WERI-Rb-1 (cell line): ENCODE results near the gene TPPP2.

Source experiments
- DNase-seq: peaks from one replicate; pipeline ENCODE4 v3.0.0-alpha.2; 2020
- H3K27ac ChIP-seq: fragments of 250-450 bp; sonication (Bioruptor Pico); 2 replicates; pipeline ENCODE4 v1.5.1; 2020; ENCODE audit warnings: mild to moderate bottlenecking, moderate library complexity
- H3K27me3 ChIP-seq: fragments of 250-450 bp; sonication (Bioruptor Pico); 2 replicates; pipeline ENCODE4 v1.5.1; 2021; ENCODE audit warnings: mild to moderate bottlenecking, low read depth, moderate library complexity; ENCODE audit not compliant: insufficient read depth, severe bottlenecking
- H3K36me3 ChIP-seq: fragments of 250-450 bp; sonication (Bioruptor Pico); 2 replicates; pipeline ENCODE4 v1.5.1; 2020; ENCODE audit warnings: mild to moderate bottlenecking, moderate library complexity
- H3K4me3 ChIP-seq: 2 replicates; pipeline ENCODE4 v1.5.1; 2011; ENCODE audit warnings: low read depth, mild to moderate bottlenecking, control low read depth, low read length
- H3K9me3 ChIP-seq: fragments of 250-450 bp; sonication (Bioruptor Pico); 2 replicates; pipeline ENCODE4 v1.5.1; 2021; ENCODE audit warnings: mild to moderate bottlenecking, moderate library complexity; ENCODE audit not compliant: severe bottlenecking
- CTCF ChIP-seq: IDR thresholded peaks from 2 replicates; pipeline ENCODE4 v1.5.1; 2011; ENCODE audit warnings: low read depth, mild to moderate bottlenecking, control low read depth, inconsistent platforms, low read length

Gene TPPP2

GRCh38 chr14:21056520-21057163 is 26.6 kb downstream of the TPPP2 start:
- TF ChIP-seq CTCF, result no peak
- no peak overlapping the region for H3K4me3 ChIP-seq
- no peak overlapping the region for H3K27ac ChIP-seq
- no peaks in the 10 kb centered on the region for H3K9me3 ChIP-seq
- no peaks in the 10 kb centered on the region for H3K36me3 ChIP-seq
- no peaks in the 10 kb centered on the region for H3K27me3 ChIP-seq
- DNase-seq, result no peak

GRCh38 chr14:21057803-21058675 is 28.0 kb downstream of the TPPP2 start, which contains the start of gene RNASE8:
RNASE8 (plus strand) TSS chr14:21057822; CDS start chr14:21057893, 71 bp downstream.
- Histone ChIP-seq H3K4me3 (no peak within 1 kb of the TSS), H3K36me3 (no peaks in the 10 kb centered on the region), H3K9me3 (no peaks in the 10 kb centered on the region), H3K27me3 (no peaks in the 10 kb centered on the region), H3K27ac (no peak within 1 kb of the TSS)
- DNase-seq, result no peak
- TF ChIP-seq CTCF, result no peak

GRCh38 chr14:21058903-21059302 is 28.9 kb downstream of the TPPP2 start:
- no peak overlapping the region for H3K4me3 ChIP-seq
- no peak for DNase-seq
- H3K27me3 ChIP-seq, result no peaks in the 10 kb centered on the region
- no peaks in the 10 kb centered on the region for H3K9me3 ChIP-seq
- TF ChIP-seq CTCF, result no peak
- no peak overlapping the region for H3K27ac ChIP-seq
- no peaks in the 10 kb centered on the region for H3K36me3 ChIP-seq

- no peak overlapping the region for H3K4me3 ChIP-seq
- no peak overlapping the region for H3K27ac ChIP-seq
- H3K36me3 ChIP-seq, result no peaks in the 10 kb centered on the region
- H3K9me3 ChIP-seq, result no peaks in the 10 kb centered on the region
- no peak for TF ChIP-seq CTCF
- H3K27me3 ChIP-seq, result no peaks in the 10 kb centered on the region
- no peak for DNase-seq
Measured at GRCh38 chr14:21059842-21060613, 30.0 kb downstream of the TPPP2 start.

- H3K36me3 ChIP-seq, result no peaks in the 10 kb centered on the region
- no peak for TF ChIP-seq CTCF
- no peak overlapping the region for H3K4me3 ChIP-seq
- H3K27me3 ChIP-seq, result no peaks in the 10 kb centered on the region
- no peak overlapping the region for H3K27ac ChIP-seq
- no peaks in the 10 kb centered on the region for H3K9me3 ChIP-seq
- no peak for DNase-seq
Measured at GRCh38 chr14:21060614-21061346, 30.8 kb downstream of the TPPP2 start.
